Fibroblast of skin of left biceps (primary cell): ENCODE measurements around the gene STIP1.
"Not testable (repeated sequence)": the region's sequence is repeated elsewhere in the genome, so short reads cannot be mapped to it uniquely, and the experiment has no call there.

ENCODE experiments used
- DNase-seq, 2 experiments: peaks; one replicate each; pipeline ENCODE4 v3.0.0-alpha.2; 2013; ENCODE audit warnings: low read depth in 2 of 2

The STIP1 gene

DNA sequence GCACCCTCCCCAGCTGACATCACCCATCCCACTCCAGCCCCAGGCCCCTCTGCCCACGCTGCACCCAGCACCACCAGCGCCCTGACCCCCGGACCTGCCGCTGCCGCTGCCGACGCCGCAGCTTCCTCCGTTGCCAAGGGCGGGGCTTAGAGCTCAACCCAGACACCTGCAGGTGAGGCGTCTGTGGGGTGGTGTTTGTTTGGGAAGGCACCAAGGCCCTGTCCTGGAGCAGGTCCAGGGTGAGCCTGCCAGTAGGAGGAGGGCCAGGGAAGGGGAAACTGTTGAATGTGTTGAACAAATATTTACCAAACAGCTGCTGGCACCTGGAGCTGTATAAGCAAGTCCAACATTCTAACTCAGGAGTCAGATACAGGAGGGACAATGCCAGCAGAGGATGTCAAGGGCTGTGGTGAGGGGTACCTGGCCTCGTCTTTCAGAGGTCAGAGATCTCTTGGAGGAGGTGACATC, 51.5 kb downstream of the STIP1 start:
- DNase-seq: no peak

GRCh38 chr11:64238076-64238475, 52.1 kb downstream of the STIP1 start:
- no peak for DNase-seq

DNA sequence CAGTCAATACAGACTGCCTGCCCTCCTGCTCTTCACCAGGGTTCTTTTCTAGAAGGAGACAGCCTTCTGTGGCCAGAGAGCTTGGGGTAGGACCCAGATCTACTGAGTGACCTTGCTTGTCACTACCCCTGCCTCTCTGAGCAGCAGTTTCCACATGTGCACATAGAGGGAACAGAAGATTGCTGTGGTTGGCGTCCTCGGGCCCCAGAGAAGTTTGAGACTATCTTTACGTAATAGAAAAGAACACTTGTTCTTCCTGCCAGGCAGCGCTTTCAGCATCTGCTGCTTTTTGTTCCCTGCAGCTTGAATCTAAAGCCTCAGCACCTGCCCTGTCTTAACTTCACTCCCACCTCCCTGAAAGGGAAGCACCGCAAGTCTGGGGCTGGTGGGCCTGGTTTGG, 53.0 kb downstream of the STIP1 start:
- DNase-seq: no peak

GRCh38 chr11:64239662-64240434, 53.9 kb downstream of the STIP1 start:
- DNase-seq: no peak

- DNase-seq: peak; percentile 91 to 93
Measured at GRCh38 chr11:64240435-64241240, 54.7 kb downstream of the STIP1 start, which contains the start of gene FKBP2. FKBP2 (plus strand) TSS chr11:64241095; CDS start chr11:64242388, 1,293 bp downstream.

GRCh38 chr11:64241241-64241490, 55.2 kb downstream of the STIP1 start:
- DNase-seq: peak; percentile 98 to 99

DNA sequence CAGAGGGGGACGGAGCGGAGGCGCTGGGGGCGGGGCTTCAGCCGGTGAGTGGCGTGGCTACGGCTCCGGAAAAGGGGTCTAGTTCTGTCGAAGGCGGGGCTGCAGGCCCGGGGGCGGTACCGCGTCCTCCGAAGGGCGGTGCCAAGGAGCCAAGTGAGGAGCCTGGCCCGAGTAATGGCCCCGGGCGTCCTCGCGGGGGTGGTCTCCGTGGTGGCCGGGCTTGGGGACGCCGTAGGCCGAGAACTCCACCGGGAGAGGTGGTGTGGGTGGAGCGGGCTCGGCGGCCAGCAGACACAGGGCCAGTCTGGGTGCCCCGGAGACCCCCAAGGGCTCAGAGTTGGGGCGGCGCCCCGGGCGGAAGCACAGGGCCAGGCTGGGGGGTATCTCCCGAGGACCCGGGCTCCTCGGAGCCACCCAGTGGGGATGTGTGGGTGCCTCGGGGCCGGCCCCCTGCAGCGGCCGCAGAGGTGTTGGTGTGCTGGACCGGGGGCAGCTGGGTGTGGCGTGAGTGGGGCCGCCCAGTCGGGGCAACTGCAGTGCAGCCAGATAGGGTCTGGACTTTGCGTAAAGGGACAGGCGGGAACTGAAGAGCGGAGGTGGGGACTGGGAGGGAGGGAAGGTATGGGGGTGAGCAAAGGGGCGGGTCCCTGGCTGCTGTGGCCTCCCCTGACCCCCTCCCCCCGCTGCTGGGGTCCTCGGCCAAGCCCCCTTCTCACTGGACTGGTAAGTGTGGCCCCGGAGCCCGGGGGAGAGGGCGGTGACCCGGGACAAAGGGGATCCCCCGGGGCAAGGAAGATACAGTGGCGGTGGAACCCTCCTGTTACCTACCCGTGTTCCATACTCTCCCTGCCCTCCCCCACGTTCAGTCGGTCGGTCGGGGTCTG, 55.8 kb downstream of the STIP1 start:
- DNase-seq: no peak

- no peak for DNase-seq
Measured at GRCh38 chr11:64243236-64243854, 57.4 kb downstream of the STIP1 start.

GRCh38 chr11:64244107-64244506, 58.1 kb downstream of the STIP1 start:
- no peak for DNase-seq

GRCh38 chr11:64244966-64245365, 59.0 kb downstream of the STIP1 start:
- DNase-seq: no peak

- no peak for DNase-seq
Measured at GRCh38 chr11:64245401-64245796, 59.4 kb downstream of the STIP1 start.

DNA sequence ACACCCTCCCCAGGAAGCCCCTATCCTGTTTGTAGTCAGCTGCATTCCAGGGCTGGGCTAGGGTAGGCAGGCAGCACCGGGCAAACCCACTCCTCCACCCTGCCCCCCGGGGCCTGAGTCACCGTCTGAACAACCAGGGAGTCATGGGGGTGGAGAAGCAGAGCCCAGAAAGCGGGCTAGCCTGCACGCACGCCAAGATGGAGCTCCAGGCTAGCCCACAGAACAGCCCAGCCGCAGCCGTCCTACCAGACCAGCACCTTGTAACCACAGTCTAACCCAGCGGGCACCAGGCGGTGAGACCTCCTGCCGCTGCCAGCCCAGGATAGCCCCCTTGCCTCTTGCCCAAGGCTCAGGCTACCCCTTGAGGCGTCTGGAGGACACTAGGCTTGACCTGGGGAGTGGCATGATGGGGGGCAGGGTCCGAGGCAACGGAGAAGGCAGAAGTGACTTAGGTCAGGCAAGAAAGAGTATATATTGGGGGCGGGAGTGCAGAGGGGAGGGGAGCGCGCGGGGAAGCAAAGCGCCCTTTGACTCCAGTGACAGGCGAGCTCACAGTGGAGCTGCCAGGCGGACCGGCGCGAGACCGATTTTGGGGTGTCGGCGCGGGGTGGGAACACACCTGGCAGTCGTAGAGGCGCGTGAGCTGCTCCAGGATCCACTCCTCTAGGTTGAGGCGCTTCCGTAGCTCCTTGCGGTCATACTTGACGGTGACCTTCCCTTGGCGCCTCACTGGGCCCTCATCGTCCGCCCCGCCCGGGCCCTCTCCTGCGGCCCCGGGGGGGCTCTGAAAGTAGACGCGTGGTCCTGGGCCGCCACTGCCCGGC, 60.0 kb downstream of the STIP1 start:
- peak; percentile 65 to 67 for DNase-seq

DNA sequence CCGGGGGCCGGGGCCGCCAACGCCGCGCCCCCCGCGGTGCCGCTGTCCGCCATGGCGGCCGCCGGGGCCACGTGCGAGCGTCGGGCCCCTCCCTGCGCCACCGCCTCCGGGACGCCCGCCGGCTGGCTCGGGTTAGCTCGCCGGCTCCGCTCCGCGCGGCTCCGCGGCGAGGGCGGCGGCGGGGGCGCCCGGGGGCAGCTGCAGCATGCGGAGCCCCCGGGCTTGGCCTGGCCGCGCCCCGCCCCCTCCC, 60.6 kb downstream of the STIP1 start:
- DNase-seq: not testable (repeated sequence)

GRCh38 chr11:64246871-64247728, 61.1 kb downstream of the STIP1 start, which contains the start of gene PPP1R14B:
PPP1R14B (minus strand) TSS chr11:64246943; CDS start chr11:64246673, 270 bp downstream.
- DNase-seq: peak in 1 of 2 experiments; percentile 47

GRCh38 chr11:64247729-64248531, 62.0 kb downstream of the STIP1 start:
- DNase-seq: no peak

DNA sequence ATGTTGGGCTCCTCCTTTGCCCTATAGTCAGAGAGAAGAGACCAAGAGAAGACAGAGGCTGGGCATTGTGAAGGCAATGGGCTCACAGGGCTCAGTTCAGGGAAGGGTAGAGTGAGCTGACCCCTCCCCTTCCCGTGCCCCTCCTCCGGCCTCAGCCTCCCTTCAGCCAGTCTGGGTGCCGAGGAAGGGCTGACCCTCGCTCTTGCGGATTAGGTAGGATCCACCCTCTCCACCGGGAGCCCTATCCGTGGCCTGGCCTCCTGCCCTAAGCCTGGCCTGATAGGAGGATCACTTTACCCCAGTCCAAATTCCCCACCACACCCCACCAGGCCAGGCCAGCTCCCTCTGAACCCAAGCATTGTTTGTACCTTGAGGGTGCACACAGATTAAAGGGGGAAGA, 62.6 kb downstream of the STIP1 start:
- no peak for DNase-seq

- DNase-seq: no peak
Measured at GRCh38 chr11:64249038-64249437, 63.1 kb downstream of the STIP1 start.

DNA sequence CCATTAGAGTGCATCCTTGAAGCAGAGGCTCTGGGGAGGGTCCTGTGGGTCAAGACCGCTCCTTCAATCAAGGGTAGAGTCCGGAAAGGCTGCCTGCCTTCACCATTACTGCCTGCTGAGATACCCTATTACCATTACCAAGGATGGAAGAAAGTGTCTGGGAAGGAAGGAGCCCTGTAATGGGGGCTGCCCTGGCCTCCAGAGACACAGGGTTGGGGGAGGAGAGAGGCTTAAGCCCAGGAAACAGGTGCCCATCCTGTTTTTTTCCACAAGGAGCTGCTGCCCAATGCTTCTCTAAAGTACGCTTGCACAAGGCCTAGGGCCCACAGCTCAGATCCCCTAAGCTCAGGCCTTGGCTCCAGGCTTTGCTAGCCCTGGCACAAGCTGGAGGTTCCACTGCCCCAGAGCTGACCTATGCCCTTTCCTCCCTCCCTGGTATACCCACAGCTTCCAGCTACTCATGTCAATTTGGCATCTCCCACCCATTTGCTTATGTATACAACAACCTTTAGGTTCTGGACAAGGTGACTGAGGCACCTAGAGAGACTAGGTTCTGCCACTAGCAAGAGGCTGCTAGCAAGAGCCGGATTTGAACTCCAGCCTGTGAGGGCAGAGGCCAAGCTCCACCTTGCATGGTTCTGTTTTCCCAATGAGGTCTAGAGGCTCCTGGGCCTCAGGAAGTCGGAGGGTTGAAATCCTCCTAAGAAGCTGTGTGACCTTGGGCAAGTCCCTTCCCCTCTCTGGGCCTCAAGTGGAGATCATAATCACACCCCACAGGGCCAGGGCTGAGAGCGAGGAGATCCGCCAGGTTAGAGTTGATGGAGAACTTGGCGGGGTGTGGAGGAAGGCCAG, 63.8 kb downstream of the STIP1 start:
- DNase-seq: no peak
